ENCODE results near the gene CHPF.

CHPF gene

DNA sequence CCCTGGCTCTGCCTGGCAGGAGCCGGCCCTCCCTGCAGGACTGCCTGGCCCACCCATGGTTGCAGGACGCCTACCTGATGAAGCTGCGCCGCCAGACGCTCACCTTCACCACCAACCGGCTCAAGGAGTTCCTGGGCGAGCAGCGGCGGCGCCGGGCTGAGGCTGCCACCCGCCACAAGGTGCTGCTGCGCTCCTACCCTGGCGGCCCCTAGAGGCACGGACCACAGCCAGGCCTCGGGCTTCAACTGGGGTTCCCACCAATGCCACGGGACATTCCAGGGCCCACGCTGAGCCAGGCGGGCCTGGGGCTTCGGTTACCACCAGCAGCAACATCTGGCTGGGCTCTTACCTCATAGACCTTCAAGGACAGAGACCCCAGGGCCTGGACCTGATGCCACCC, 51.0 kb downstream of the CHPF start:
- TF ChIP-seq Cebpa-rat (IDR thresholded peaks at IDR 0.05), result no peak
- H3K9ac ChIP-seq, result no peak overlapping the region
- no peak overlapping the region for H3K27ac ChIP-seq
- no peak overlapping the region for H3K4me2 ChIP-seq
- peaks cover 37% of the 10 kb centered on the region for H3K27me3 ChIP-seq
- H3K4me3 ChIP-seq, result no peak overlapping the region
- H3K4me1 ChIP-seq, result peaks cover 26% of the 10 kb centered on the region
- no peaks in the 10 kb centered on the region for H3K36me3 ChIP-seq
- no peaks in the 10 kb centered on the region for H3K9me3 ChIP-seq
- H4K20me1 ChIP-seq, result no peaks in the 10 kb centered on the region

DNA sequence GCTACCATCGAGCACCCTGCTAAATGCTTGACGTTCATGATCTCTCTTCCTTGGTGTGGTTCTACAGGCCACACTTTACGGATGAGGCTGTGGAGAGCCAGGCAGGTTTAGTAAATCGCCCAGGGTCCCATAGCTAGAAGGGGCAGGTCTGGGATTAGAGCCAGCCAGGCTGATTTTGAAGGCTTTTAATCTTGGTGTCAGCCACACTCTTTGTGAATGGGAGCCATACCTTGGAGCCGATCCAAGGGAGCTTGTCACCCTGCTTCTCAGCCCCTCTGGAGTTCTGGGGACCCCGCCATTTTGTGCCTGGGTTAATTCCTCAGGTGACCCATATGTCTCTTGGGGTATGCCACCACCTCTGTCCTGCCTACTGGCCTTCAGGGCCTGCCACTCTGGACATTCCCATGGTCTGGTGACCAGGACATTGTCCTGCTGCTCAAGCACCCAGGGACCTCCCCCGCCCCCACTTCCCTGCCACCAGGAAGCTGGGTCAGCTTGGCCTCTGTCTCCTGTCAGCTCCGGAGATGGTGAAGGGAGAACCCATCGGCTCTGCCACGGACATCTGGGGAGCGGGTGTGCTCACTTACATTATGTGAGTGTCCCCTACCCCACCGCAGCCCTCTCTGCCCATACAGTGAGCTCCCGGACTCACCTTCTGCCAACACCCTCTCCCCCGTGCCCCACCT, 52.2 kb downstream of the CHPF start:
- Histone ChIP-seq H3K36me3 (no peaks in the 10 kb centered on the region), H3K9ac (no peak overlapping the region), H3K4me3 (no peak overlapping the region), H3K27me3 (peaks cover 29% of the 10 kb centered on the region), H3K27ac (no peak overlapping the region), H4K20me1 (no peaks in the 10 kb centered on the region), H3K9me3 (no peaks in the 10 kb centered on the region), H3K4me1 (peaks cover 18% of the 10 kb centered on the region), H3K4me2 (no peak overlapping the region)
- TF ChIP-seq Cebpa-rat (IDR thresholded peaks at IDR 0.05), result no peak

GRCh38 chr2:219490600-219491130, 52.9 kb downstream of the CHPF start:
- Histone ChIP-seq H3K9me3 (no peaks in the 10 kb centered on the region), H3K27me3 (peaks cover 29% of the 10 kb centered on the region), H3K4me2 (no peak overlapping the region), H3K4me1 (peaks cover 14% of the 10 kb centered on the region), H3K4me3 (no peak overlapping the region), H3K9ac (no peak overlapping the region), H3K36me3 (no peaks in the 10 kb centered on the region), H3K27ac (no peak overlapping the region), H4K20me1 (0 out of 2 replicates have a peak, but pooled peaks cover 6% of the 10 kb centered on the region)
- no peak for TF ChIP-seq Cebpa-rat (IDR thresholded peaks at IDR 0.05)

DNA sequence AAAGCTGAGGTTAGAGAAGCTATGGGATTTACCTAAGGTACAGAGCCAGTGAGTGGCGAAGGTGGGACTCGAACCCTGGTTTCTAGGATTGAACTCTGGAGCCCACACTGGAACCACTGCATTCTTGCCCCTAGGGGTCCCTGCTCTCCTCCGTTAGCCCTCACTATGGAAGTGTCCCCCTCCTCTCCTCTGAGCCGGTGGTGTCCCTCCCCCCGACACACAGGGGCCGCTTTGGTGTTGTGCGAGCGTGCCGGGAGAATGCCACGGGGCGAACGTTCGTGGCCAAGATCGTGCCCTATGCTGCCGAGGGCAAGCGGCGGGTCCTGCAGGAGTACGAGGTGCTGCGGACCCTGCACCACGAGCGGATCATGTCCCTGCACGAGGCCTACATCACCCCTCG, 53.4 kb downstream of the CHPF start:
- peaks cover 29% of the 10 kb centered on the region for H3K27me3 ChIP-seq

GRCh38 chr2:219489315-219489714, 54.3 kb downstream of the CHPF start:
- H3K4me2 ChIP-seq, result no peak overlapping the region
- no peak overlapping the region for H3K4me3 ChIP-seq
- TF ChIP-seq Cebpa-rat (IDR thresholded peaks at IDR 0.05), result no peak
- no peaks in the 10 kb centered on the region for H3K9me3 ChIP-seq
- H3K9ac ChIP-seq, result no peak overlapping the region
- no peak overlapping the region for H3K27ac ChIP-seq
- H3K27me3 ChIP-seq, result peaks cover 29% of the 10 kb centered on the region
- no peaks in the 10 kb centered on the region for H3K36me3 ChIP-seq
- H4K20me1 ChIP-seq, result peaks cover 15% of the 10 kb centered on the region; the same call in 1 of the 2 replicates
- peaks cover 6% of the 10 kb centered on the region; the same call in 1 of the 2 replicates for H3K4me1 ChIP-seq

More for the DNA sequence above, 53.4 kb downstream of the CHPF start:
- no peaks in the 10 kb centered on the region for H3K36me3 ChIP-seq
- H4K20me1 ChIP-seq, result 0 out of 2 replicates have a peak, but pooled peaks cover 8% of the 10 kb centered on the region
- no peaks in the 10 kb centered on the region for H3K9me3 ChIP-seq
- H3K4me2 ChIP-seq, result no peak overlapping the region
- H3K9ac ChIP-seq, result no peak overlapping the region
- no peak overlapping the region for H3K27ac ChIP-seq
- H3K4me1 ChIP-seq, result peaks cover 9% of the 10 kb centered on the region
- TF ChIP-seq Cebpa-rat (IDR thresholded peaks at IDR 0.05), result no peak
- no peak overlapping the region for H3K4me3 ChIP-seq
